KOPT-K1 (cell line): ENCODE results near the gene NFKB1.
"Not testable (repeated sequence)": the region's sequence is repeated elsewhere in the genome, so short reads cannot be mapped to it uniquely, and the experiment has no call there.

Experiments used
- H3K27ac ChIP-seq: fragments of 200-600 bp; sonication (generic); 2 replicates; pipeline ENCODE4 v1.5.1; 2016; ENCODE audit warnings: antibody characterized with exemption, mild to moderate bottlenecking, low read depth, low read length; ENCODE audit not compliant: poor library complexity, severe bottlenecking
- H3K36me3 ChIP-seq: fragments of 200-600 bp; sonication (generic); 2 replicates; pipeline ENCODE4 v1.5.1; 2017; ENCODE audit warnings: antibody characterized with exemption, mild to moderate bottlenecking, low read length, moderate library complexity; ENCODE audit not compliant: insufficient read depth
- H3K9me3 ChIP-seq: fragments of 200-600 bp; sonication (generic); 2 replicates; pipeline ENCODE4 v1.5.1; 2017; ENCODE audit warnings: antibody characterized with exemption, low read length, mild to moderate bottlenecking; ENCODE audit not compliant: insufficient read depth, poor library complexity, severe bottlenecking

Gene NFKB1

GRCh38 chr4:102599886-102600285 lies 98.7 kb downstream of the NFKB1 start:
- H3K27ac ChIP-seq = no peak overlapping the region
- H3K36me3 ChIP-seq = peaks cover 62% of the 10 kb centered on the region
- no peaks in the 10 kb centered on the region for H3K9me3 ChIP-seq

- Histone ChIP-seq H3K36me3 (peaks cover 62% of the 10 kb centered on the region), H3K27ac (no peak overlapping the region), H3K9me3 (no peaks in the 10 kb centered on the region)
These were observed 99.5 kb downstream of the NFKB1 start for GRCh38 chr4:102600689-102601088.

GRCh38 chr4:102601586-102602227 lies 100.5 kb downstream of the NFKB1 start:
- peaks cover 59% of the 10 kb centered on the region for H3K36me3 ChIP-seq
- H3K27ac ChIP-seq = no peak overlapping the region
- H3K9me3 ChIP-seq = no peaks in the 10 kb centered on the region

GRCh38 chr4:102604222-102604940 lies 103.2 kb downstream of the NFKB1 start:
- Histone ChIP-seq H3K27ac (no peak overlapping the region), H3K36me3 (peaks cover 69% of the 10 kb centered on the region)

GRCh38 chr4:102606261-102606660 lies 105.1 kb downstream of the NFKB1 start:
- H3K27ac ChIP-seq = no peak overlapping the region
- peaks cover 72% of the 10 kb centered on the region for H3K36me3 ChIP-seq
- no peaks in the 10 kb centered on the region for H3K9me3 ChIP-seq

More at GRCh38 chr4:102604222-102604940, 103.2 kb downstream of the NFKB1 start:
- H3K9me3 ChIP-seq = no peaks in the 10 kb centered on the region

- Histone ChIP-seq H3K27ac (no peak overlapping the region), H3K36me3 (peaks cover 73% of the 10 kb centered on the region), H3K9me3 (no peaks in the 10 kb centered on the region)
These were observed 105.8 kb downstream of the NFKB1 start for GRCh38 chr4:102606846-102607450.

GRCh38 chr4:102608190-102608589 lies 107.0 kb downstream of the NFKB1 start:
- peaks cover 73% of the 10 kb centered on the region for H3K36me3 ChIP-seq
- no peaks in the 10 kb centered on the region for H3K9me3 ChIP-seq
- H3K27ac ChIP-seq = no peak overlapping the region

GRCh38 chr4:102610007-102610406 lies 108.8 kb downstream of the NFKB1 start:
- H3K9me3 ChIP-seq = no peaks in the 10 kb centered on the region
- H3K36me3 ChIP-seq = peaks cover 76% of the 10 kb centered on the region
- H3K27ac ChIP-seq = no peak overlapping the region

GRCh38 chr4:102610476-102610875 lies 109.3 kb downstream of the NFKB1 start:
- Histone ChIP-seq H3K9me3 (no peaks in the 10 kb centered on the region), H3K36me3 (peaks cover 76% of the 10 kb centered on the region), H3K27ac (no peak overlapping the region)

GRCh38 chr4:102612210-102612609 lies 111.1 kb downstream of the NFKB1 start:
- H3K27ac ChIP-seq = peak overlapping the region; percentile 46
- H3K36me3 ChIP-seq = peaks cover 65% of the 10 kb centered on the region

GRCh38 chr4:102612824-102613366 lies 111.7 kb downstream of the NFKB1 start:
- peak overlapping the region; percentile 46 for H3K27ac ChIP-seq
- peaks cover 61% of the 10 kb centered on the region for H3K36me3 ChIP-seq
- H3K9me3 ChIP-seq = no peaks in the 10 kb centered on the region

More at GRCh38 chr4:102612210-102612609, 111.1 kb downstream of the NFKB1 start:
- H3K9me3 ChIP-seq = no peaks in the 10 kb centered on the region

- Histone ChIP-seq H3K27ac (no peak overlapping the region), H3K36me3 (peaks cover 43% of the 10 kb centered on the region), H3K9me3 (no peaks in the 10 kb centered on the region)
These were observed 113.6 kb downstream of the NFKB1 start for GRCh38 chr4:102614801-102615200.

GRCh38 chr4:102616636-102617035 lies 115.5 kb downstream of the NFKB1 start:
- Histone ChIP-seq H3K27ac (no peak overlapping the region), H3K36me3 (peaks cover 31% of the 10 kb centered on the region), H3K9me3 (no peaks in the 10 kb centered on the region)

- H3K36me3 ChIP-seq = peaks cover 16% of the 10 kb centered on the region; the same call in 1 of the 2 replicates
- not testable (repeated sequence) for H3K9me3 ChIP-seq, H3K27ac ChIP-seq
These were observed 117.9 kb downstream of the NFKB1 start for GRCh38 chr4:102619021-102619420.
